Measurements from ENCODE around the gene SHKBP1. TPM values are rescaled to one million over a fixed set of nuclear protein-coding genes. Genes with fewer than 3 reads are reported as not detected.

The SHKBP1 gene
- total RNA-seq, 1 donor from 2014 or later: 51.6 TPM

DNA sequence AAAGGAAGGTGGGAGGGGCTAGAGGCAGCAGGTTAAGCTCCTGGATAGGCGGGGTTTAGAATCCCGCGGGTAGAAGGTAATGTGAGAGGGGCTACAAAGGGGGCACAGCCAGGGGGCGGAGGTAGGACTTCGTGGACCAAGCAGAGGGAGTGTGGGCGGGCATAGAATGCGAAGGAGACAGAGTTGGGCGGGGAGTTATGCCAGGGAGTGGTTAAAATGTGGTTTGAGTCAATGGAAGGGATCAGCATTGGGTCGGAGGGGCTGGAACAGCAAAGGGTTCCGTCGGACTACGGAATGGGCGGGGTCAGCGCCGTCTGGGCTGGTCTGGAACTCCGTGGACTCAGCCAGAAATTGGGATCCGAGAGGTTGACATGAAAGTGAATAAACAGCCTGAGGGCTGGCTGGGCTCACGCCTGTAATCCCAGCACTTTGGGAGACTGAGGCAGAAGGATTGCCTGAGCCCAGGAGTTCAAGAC lies 27.5 kb downstream of the SHKBP1 start:
- H3K9me3 ChIP-seq: no peaks in the 10 kb centered on the region
- peak overlapping the region; percentile 97 for H3K27ac ChIP-seq
- TF ChIP-seq, protein P1, sequence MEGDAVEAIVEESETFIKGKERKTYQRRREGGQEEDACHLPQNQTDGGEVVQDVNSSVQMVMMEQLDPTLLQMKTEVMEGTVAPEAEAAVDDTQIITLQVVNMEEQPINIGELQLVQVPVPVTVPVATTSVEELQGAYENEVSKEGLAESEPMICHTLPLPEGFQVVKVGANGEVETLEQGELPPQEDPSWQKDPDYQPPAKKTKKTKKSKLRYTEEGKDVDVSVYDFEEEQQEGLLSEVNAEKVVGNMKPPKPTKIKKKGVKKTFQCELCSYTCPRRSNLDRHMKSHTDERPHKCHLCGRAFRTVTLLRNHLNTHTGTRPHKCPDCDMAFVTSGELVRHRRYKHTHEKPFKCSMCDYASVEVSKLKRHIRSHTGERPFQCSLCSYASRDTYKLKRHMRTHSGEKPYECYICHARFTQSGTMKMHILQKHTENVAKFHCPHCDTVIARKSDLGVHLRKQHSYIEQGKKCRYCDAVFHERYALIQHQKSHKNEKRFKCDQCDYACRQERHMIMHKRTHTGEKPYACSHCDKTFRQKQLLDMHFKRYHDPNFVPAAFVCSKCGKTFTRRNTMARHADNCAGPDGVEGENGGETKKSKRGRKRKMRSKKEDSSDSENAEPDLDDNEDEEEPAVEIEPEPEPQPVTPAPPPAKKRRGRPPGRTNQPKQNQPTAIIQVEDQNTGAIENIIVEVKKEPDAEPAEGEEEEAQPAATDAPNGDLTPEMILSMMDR (IDR thresholded peaks at IDR 0.05): no peak
- intact Hi-C loops (cut with DNase I): loop anchor here (10.0 kb wide), 1 partner anchor 169 kb away; no protein-coding TSS in a partner anchor
- no peaks in the 10 kb centered on the region for H3K36me3 ChIP-seq
- H3K4me1 ChIP-seq: peaks cover 87% of the 10 kb centered on the region
- no peaks in the 10 kb centered on the region for H3K27me3 ChIP-seq
- no peak for DNase-seq (ENCODE audit: extremely low spot score in 2 of 2)
- H3K4me3 ChIP-seq: peak overlapping the region; percentile 69 to 78

DNA sequence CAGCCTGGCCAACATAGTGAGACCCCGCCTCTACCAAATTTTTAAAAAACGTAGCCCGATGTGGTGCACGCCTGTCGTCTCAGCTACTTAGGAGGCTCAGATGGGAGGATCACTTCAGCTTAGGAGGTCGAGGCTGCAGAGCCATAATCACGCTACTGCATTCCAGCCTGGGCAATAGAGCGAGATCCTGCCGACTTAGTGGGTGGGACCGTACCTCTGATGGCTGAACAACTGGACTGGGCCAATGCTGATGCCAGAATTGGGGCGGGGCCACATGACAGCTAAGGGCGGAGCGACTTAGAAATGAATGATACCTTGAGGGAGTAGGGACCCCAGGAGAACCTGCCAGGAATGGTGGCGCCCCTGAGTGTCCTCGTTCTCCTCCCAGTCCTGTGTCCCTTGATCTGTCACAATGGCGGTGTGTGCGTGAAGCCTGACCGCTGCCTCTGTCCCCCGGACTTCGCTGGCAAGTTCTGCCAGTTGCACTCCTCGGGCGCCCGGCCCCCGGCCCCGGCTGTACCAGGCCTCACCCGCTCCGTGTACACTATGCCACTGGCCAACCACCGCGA lies 28.1 kb downstream of the SHKBP1 start:
- peak overlapping the region; percentile 97 for H3K27ac ChIP-seq
- H3K4me1 ChIP-seq: peaks cover 88% of the 10 kb centered on the region
- H3K9me3 ChIP-seq: no peaks in the 10 kb centered on the region
- intact Hi-C loops (cut with DNase I): loop anchor here (10.0 kb wide), 1 partner anchor 170 kb away; no protein-coding TSS in a partner anchor
- H3K36me3 ChIP-seq: no peaks in the 10 kb centered on the region
- H3K4me3 ChIP-seq: peak overlapping the region; percentile 69 to 78
- no peak for DNase-seq (ENCODE audit: extremely low spot score in 2 of 2)
- TF ChIP-seq POLR2A (IDR thresholded peaks at IDR 0.05): no peak
- TF ChIP-seq, protein P1 (IDR thresholded peaks at IDR 0.05): no peak
- no peak for TF ChIP-seq POLR2AphosphoS5 (IDR thresholded peaks at IDR 0.05; ENCODE audit: insufficient read depth in 1 of 2, low read depth in 1 of 2)
- no peaks in the 10 kb centered on the region for H3K27me3 ChIP-seq

DNA sequence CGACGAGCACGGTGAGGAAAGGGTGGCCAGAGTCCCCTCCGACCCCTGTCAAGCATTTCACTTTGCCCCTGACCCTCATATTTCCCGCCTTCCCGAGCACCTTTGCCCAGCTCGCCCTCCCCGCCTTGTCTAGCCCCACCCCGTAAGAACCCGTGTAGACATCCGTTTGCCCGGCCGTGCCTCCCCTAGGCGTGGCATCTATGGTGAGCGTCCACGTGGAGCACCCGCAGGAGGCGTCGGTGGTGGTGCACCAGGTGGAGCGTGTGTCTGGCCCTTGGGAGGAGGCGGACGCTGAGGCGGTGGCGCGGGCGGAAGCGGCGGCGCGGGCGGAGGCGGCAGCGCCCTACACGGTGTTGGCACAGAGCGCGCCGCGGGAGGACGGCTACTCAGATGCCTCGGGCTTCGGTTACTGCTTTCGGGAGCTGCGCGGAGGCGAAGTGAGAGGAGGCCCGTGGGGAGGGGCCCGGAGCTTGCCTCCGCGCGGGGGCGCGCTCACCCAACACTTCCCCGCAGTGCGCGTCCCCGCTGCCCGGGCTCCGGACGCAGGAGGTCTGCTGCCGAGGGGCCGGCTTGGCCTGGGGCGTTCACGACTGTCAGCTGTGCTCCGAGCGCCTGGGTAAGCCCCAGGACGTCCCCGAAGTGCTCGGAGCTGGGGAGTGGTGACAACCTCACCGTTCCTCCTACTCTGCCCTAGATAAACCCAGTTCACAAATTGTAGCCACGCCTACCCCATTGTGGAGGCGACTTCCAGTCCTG lies 28.7 kb downstream of the SHKBP1 start:
- peak overlapping the region; percentile 69 to 78 for H3K4me3 ChIP-seq
- TF ChIP-seq POLR2AphosphoS5 (IDR thresholded peaks at IDR 0.05; ENCODE audit: insufficient read depth in 1 of 2, low read depth in 1 of 2): peak in 1 of 2 donors; percentile 71
- peak in 1 of 2 donors; percentile 6 for TF ChIP-seq POLR2A (IDR thresholded peaks at IDR 0.05)
- TF ChIP-seq, protein P1 (IDR thresholded peaks at IDR 0.05): peak in 1 of 3 experiments; percentile 51
- H3K36me3 ChIP-seq: no peaks in the 10 kb centered on the region
- peak overlapping the region; percentile 97 for H3K27ac ChIP-seq
- intact Hi-C loops (cut with DNase I): loop anchor here (10.0 kb wide), 1 partner anchor 171 kb away; no protein-coding TSS in a partner anchor
- H3K27me3 ChIP-seq: no peaks in the 10 kb centered on the region
- H3K9me3 ChIP-seq: no peaks in the 10 kb centered on the region
- no peak for DNase-seq (ENCODE audit: extremely low spot score in 2 of 2)
- H3K4me1 ChIP-seq: peaks cover 88% of the 10 kb centered on the region

DNA sequence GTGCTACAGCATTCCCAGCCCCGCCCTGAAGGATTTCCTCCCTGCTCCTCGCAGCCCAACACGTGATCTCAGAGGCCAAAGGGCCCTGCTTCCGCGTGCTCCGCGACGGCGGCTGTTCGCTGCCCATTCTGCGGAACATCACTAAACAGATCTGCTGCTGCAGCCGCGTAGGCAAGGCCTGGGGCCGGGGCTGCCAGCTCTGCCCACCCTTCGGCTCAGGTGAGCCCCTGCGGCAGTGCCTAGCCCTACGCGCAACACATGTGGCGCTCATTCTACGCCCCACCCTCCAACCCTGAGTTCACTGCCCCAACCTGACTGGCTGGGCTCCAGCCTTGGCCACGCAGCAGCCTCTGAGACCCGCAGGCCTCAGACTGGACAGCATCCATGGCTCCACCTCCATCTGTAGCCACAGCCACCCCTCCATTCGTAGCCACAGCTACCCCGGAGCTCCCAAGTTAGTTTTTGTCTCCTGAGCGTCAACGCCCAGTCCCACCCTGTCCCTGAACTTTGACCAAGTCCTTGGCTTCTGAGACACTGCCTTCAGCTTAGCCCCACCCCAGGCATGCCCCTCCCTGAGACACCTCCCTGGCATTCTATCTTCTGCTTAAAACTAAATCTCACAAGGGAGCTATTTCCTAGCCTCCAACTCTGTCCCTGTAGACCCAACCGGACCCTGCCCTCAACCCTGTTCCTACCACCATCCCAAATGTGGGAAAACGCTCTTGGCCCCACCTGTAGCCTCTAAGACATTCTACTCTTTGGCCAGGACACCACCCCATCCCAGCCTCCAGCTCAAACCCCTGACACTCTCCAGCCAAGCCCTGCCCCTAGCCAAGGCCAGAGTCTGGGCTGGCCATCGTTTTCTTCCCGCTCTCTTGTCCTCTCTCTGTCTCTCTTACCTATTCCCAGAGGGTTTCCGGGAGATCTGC lies 30.9 kb downstream of the SHKBP1 start:
- no peaks in the 10 kb centered on the region for H3K36me3 ChIP-seq
- peaks cover 80% of the 10 kb centered on the region for H3K4me1 ChIP-seq
- H3K27ac ChIP-seq: peak overlapping the region; percentile 97
- H3K27me3 ChIP-seq: no peaks in the 10 kb centered on the region
- TF ChIP-seq, protein P1 (IDR thresholded peaks at IDR 0.05): no peak
- peak in 1 of 2 donors; percentile 59 for TF ChIP-seq POLR2AphosphoS5 (IDR thresholded peaks at IDR 0.05; ENCODE audit: insufficient read depth in 1 of 2, low read depth in 1 of 2)
- no peak for TF ChIP-seq POLR2A (IDR thresholded peaks at IDR 0.05)
- intact Hi-C loops (cut with DNase I): loop anchor here (10.0 kb wide), 1 partner anchor 173 kb away; no protein-coding TSS in a partner anchor
- DNase-seq (ENCODE audit: extremely low spot score in 2 of 2): no peak
- no peaks in the 10 kb centered on the region for H3K9me3 ChIP-seq
- no peak overlapping the region for H3K4me3 ChIP-seq
